Activated naive CD4-positive, alpha-beta T cell treated with anti-CD3 and anti-CD28 coated beads, Interleukin-2, amount 10 ng/mL, durations not matched to agents 7 days and 5 days (primary cell): ENCODE results near the gene ACTR1B.

Experiments used
- CTCF ChIA-PET: fragments of 350-600 bp; sonication (Branson Sonifier 250); formaldehyde crosslinking; loops from one replicate; lab custom pipeline; 2021; ENCODE audit warnings: antibody characterized with exemption; lab: Charles Lee
- DNase-seq: peaks from one replicate; pipeline ENCODE4 v3.0.0-alpha.2; 2020
- H3K27ac Mint-ChIP-seq: one replicate; pipeline ENCODE4 v1.8.0; 2021; ENCODE audit warnings: mild to moderate bottlenecking, moderate library complexity, mixed read lengths
- H3K27me3 Mint-ChIP-seq: one replicate; pipeline ENCODE4 v1.8.0; 2021; ENCODE audit warnings: mild to moderate bottlenecking, mixed read lengths
- H3K36me3 Mint-ChIP-seq: one replicate; pipeline ENCODE4 v1.8.0; 2021; ENCODE audit warnings: mixed read lengths
- H3K4me1 Mint-ChIP-seq: one replicate; pipeline ENCODE4 v1.8.0; 2021; ENCODE audit warnings: mixed read lengths
- H3K4me3 Mint-ChIP-seq: one replicate; pipeline ENCODE4 v1.8.0; 2021; ENCODE audit warnings: mild to moderate bottlenecking, moderate library complexity, mixed read lengths
- H3K9me3 Mint-ChIP-seq: one replicate; pipeline ENCODE4 v1.8.0; 2021; ENCODE audit warnings: mixed read lengths

Gene ACTR1B

GRCh38 chr2:97660044-97660774 lies 3.6 kb downstream of the ACTR1B start:
- no peak for DNase-seq
- CTCF ChIA-PET = interaction anchor here (0.8 to 2.9 kb wide), 6 partner anchors 8 to 69 kb away, joined by 3 to 10 read pairs (median 4); no protein-coding TSS in a partner anchor
- Mint-ChIP-seq H3K4me1 (peaks cover 34% of the 10 kb centered on the region), H3K4me3 (no peak overlapping the region), H3K36me3 (peaks cover 34% of the 10 kb centered on the region), H3K27ac (no peak overlapping the region), H3K27me3 (no peaks in the 10 kb centered on the region), H3K9me3 (no peaks in the 10 kb centered on the region)

- Mint-ChIP-seq H3K4me3 (no peak overlapping the region), H3K9me3 (no peaks in the 10 kb centered on the region), H3K27ac (no peak overlapping the region), H3K27me3 (no peaks in the 10 kb centered on the region), H3K4me1 (peaks cover 27% of the 10 kb centered on the region), H3K36me3 (peaks cover 37% of the 10 kb centered on the region)
- CTCF ChIA-PET = interaction anchor here (0.8 to 1.9 kb wide), 5 partner anchors 8 to 69 kb away, joined by 3 to 7 read pairs (median 3); no protein-coding TSS in a partner anchor
- no peak for DNase-seq
Measured at GRCh38 chr2:97659256-97660043, 4.4 kb downstream of the ACTR1B start.

- no peak for DNase-seq
- no peaks in the 10 kb centered on the region for H3K9me3 Mint-ChIP-seq
- H3K4me3 Mint-ChIP-seq = no peak overlapping the region
- no peaks in the 10 kb centered on the region for H3K27me3 Mint-ChIP-seq
- no peak overlapping the region for H3K27ac Mint-ChIP-seq
- H3K4me1 Mint-ChIP-seq = peaks cover 27% of the 10 kb centered on the region
- CTCF ChIA-PET = interaction anchor here (1.9 kb wide), 1 partner anchor 12 kb away, joined by 7 read pairs; no protein-coding TSS in a partner anchor
- peaks cover 40% of the 10 kb centered on the region for H3K36me3 Mint-ChIP-seq
Measured at GRCh38 chr2:97658691-97659157, 5.1 kb downstream of the ACTR1B start.

GRCh38 chr2:97657986-97658690 lies 5.7 kb downstream of the ACTR1B start:
- CTCF ChIA-PET = interaction anchor here (1.9 kb wide), 1 partner anchor 11 kb away, joined by 7 read pairs; no protein-coding TSS in a partner anchor
- peaks cover 42% of the 10 kb centered on the region for H3K36me3 Mint-ChIP-seq

GRCh38 chr2:97656905-97657587 lies 6.8 kb downstream of the ACTR1B start:
- CTCF ChIA-PET = no interaction called here

More at GRCh38 chr2:97657986-97658690, 5.7 kb downstream of the ACTR1B start:
- Mint-ChIP-seq H3K4me3 (no peak overlapping the region), H3K4me1 (peaks cover 27% of the 10 kb centered on the region), H3K27me3 (no peaks in the 10 kb centered on the region), H3K27ac (no peak overlapping the region), H3K9me3 (no peaks in the 10 kb centered on the region)
- DNase-seq = no peak

GRCh38 chr2:97656129-97656755 lies 7.6 kb downstream of the ACTR1B start:
- Mint-ChIP-seq H3K9me3 (no peaks in the 10 kb centered on the region), H3K36me3 (peaks cover 38% of the 10 kb centered on the region)

More at GRCh38 chr2:97656905-97657587, 6.8 kb downstream of the ACTR1B start:
- Mint-ChIP-seq H3K27me3 (no peaks in the 10 kb centered on the region), H3K4me1 (peaks cover 17% of the 10 kb centered on the region), H3K36me3 (peaks cover 42% of the 10 kb centered on the region), H3K27ac (no peak overlapping the region), H3K4me3 (no peak overlapping the region), H3K9me3 (no peaks in the 10 kb centered on the region)
- no peak for DNase-seq

GRCh38 chr2:97654791-97655190 lies 9.1 kb downstream of the ACTR1B start:
- H3K4me1 Mint-ChIP-seq = no peaks in the 10 kb centered on the region
- no peak for DNase-seq
- no peak overlapping the region for H3K4me3 Mint-ChIP-seq
- H3K27ac Mint-ChIP-seq = peak overlapping the region; percentile 15
- no peaks in the 10 kb centered on the region for H3K27me3 Mint-ChIP-seq
- CTCF ChIA-PET = interaction anchor here (1.1 kb wide), 1 partner anchor 45 kb away, joined by 3 read pairs; no protein-coding TSS in a partner anchor
- peaks cover 37% of the 10 kb centered on the region for H3K36me3 Mint-ChIP-seq
- no peaks in the 10 kb centered on the region for H3K9me3 Mint-ChIP-seq

More at GRCh38 chr2:97656129-97656755, 7.6 kb downstream of the ACTR1B start:
- Mint-ChIP-seq H3K27ac (no peak overlapping the region), H3K27me3 (no peaks in the 10 kb centered on the region), H3K4me1 (peaks cover 9% of the 10 kb centered on the region), H3K4me3 (no peak overlapping the region)
- CTCF ChIA-PET = no interaction called here
- no peak for DNase-seq

GRCh38 chr2:97654309-97654708 lies 9.5 kb downstream of the ACTR1B start:
- Mint-ChIP-seq H3K9me3 (no peaks in the 10 kb centered on the region), H3K27ac (no peak overlapping the region), H3K36me3 (peaks cover 37% of the 10 kb centered on the region), H3K4me3 (no peak overlapping the region), H3K4me1 (no peaks in the 10 kb centered on the region), H3K27me3 (no peaks in the 10 kb centered on the region)
- DNase-seq = no peak
- CTCF ChIA-PET = interaction anchor here (1.1 kb wide), 1 partner anchor 46 kb away, joined by 3 read pairs; no protein-coding TSS in a partner anchor

- CTCF ChIA-PET = interaction anchor here (1.1 kb wide), 1 partner anchor 46 kb away, joined by 3 read pairs; no protein-coding TSS in a partner anchor
- Mint-ChIP-seq H3K4me3 (no peak overlapping the region), H3K27me3 (no peaks in the 10 kb centered on the region), H3K36me3 (peaks cover 38% of the 10 kb centered on the region), H3K9me3 (no peaks in the 10 kb centered on the region), H3K4me1 (no peaks in the 10 kb centered on the region), H3K27ac (no peak overlapping the region)
- DNase-seq = no peak
Measured at GRCh38 chr2:97653874-97654273, 10.0 kb downstream of the ACTR1B start.

GRCh38 chr2:97653473-97653872 lies 10.4 kb downstream of the ACTR1B start:
- DNase-seq = no peak
- H3K27me3 Mint-ChIP-seq = no peaks in the 10 kb centered on the region
- peaks cover 35% of the 10 kb centered on the region for H3K36me3 Mint-ChIP-seq
- no peaks in the 10 kb centered on the region for H3K9me3 Mint-ChIP-seq
- CTCF ChIA-PET = interaction anchor here (1.1 kb wide), 1 partner anchor 47 kb away, joined by 3 read pairs; no protein-coding TSS in a partner anchor
- no peak overlapping the region for H3K27ac Mint-ChIP-seq
- peaks cover under 1% of the 10 kb centered on the region for H3K4me1 Mint-ChIP-seq
- H3K4me3 Mint-ChIP-seq = no peak overlapping the region

- Mint-ChIP-seq H3K27ac (no peak overlapping the region), H3K36me3 (peaks cover 40% of the 10 kb centered on the region), H3K4me1 (peaks cover 12% of the 10 kb centered on the region), H3K27me3 (no peaks in the 10 kb centered on the region), H3K9me3 (no peaks in the 10 kb centered on the region), H3K4me3 (no peak overlapping the region)
- CTCF ChIA-PET = interaction anchor here (1.2 to 2.4 kb wide), 3 partner anchors 9 to 47 kb away, joined by 5 to 11 read pairs (median 6); no protein-coding TSS in a partner anchor
- DNase-seq = no peak
Measured at GRCh38 chr2:97651114-97651513, 12.7 kb downstream of the ACTR1B start.

GRCh38 chr2:97646977-97647376 lies 16.9 kb downstream of the ACTR1B start:
- Mint-ChIP-seq H3K9me3 (no peaks in the 10 kb centered on the region), H3K36me3 (peaks cover 30% of the 10 kb centered on the region), H3K4me1 (peaks cover 22% of the 10 kb centered on the region), H3K4me3 (peak overlapping the region; percentile 81), H3K27me3 (peaks cover 4% of the 10 kb centered on the region), H3K27ac (peak overlapping the region; percentile 94)
- DNase-seq = no peak
- CTCF ChIA-PET = interaction anchor here (1.5 to 2.2 kb wide), 3 partner anchors 12 to 17 kb away, joined by 5 to 9 read pairs (median 7); partner anchors contain the start of gene ACTR1B
